Measurements from ENCODE around the gene FKBP5. TPM values are rescaled to one million over a fixed set of nuclear protein-coding genes. Genes with fewer than 3 reads are reported as not detected.

The FKBP5 gene
- total and polyA plus RNA-seq, 9 of the 15 experiments (the other 6 are each of a cell fraction or from before 2014, with no cell fraction given) = 32.7 to 151 (median 75.0) TPM

- no peak for TF ChIP-seq ID3 (CRISPR knock-in tag; IDR thresholded peaks at IDR 0.05)
- no peak for TF ChIP-seq ID3 (tag; IDR thresholded peaks at IDR 0.05)
- TF ChIP-seq PYGO2 (tag; IDR thresholded peaks at IDR 0.05) = no peak
- no peak for TF ChIP-seq ARID2 (IDR thresholded peaks at IDR 0.05)
- no peak for TF ChIP-seq SRSF3 (IDR thresholded peaks at IDR 0.05; ENCODE audit: insufficient read depth, low read length)
- peak; percentile 100 for TF ChIP-seq JUN (IDR thresholded peaks at IDR 0.05; ENCODE audit: borderline replicate concordance, low read depth, low read length)
- no peak for TF ChIP-seq JUN (CRISPR knock-in tag; IDR thresholded peaks at IDR 0.05; ENCODE audit: borderline replicate concordance)
- no peak for TF ChIP-seq POLR2AphosphoS5 (IDR thresholded peaks at IDR 0.05; ENCODE audit: control insufficient read depth, insufficient read depth, low read depth, low read length)
- TF ChIP-seq CCAR2 (IDR thresholded peaks at IDR 0.05; ENCODE audit: low read depth, low read length) = no peak
- TF ChIP-seq ZBTB1 (CRISPR knock-in tag; IDR thresholded peaks at IDR 0.05; ENCODE audit: borderline replicate concordance, low read depth) = no peak
- TF ChIP-seq ZNF347 (CRISPR knock-in tag; IDR thresholded peaks at IDR 0.05; ENCODE audit: low read depth) = no peak
- TF ChIP-seq CTBP1 (IDR thresholded peaks at IDR 0.05; ENCODE audit: borderline replicate concordance) = no peak
- TF ChIP-seq TARDBP (IDR thresholded peaks at IDR 0.05) = no peak
- no peak for TF ChIP-seq USF2 (CRISPR knock-in tag; IDR thresholded peaks at IDR 0.05)
- TF ChIP-seq, protein P1, sequence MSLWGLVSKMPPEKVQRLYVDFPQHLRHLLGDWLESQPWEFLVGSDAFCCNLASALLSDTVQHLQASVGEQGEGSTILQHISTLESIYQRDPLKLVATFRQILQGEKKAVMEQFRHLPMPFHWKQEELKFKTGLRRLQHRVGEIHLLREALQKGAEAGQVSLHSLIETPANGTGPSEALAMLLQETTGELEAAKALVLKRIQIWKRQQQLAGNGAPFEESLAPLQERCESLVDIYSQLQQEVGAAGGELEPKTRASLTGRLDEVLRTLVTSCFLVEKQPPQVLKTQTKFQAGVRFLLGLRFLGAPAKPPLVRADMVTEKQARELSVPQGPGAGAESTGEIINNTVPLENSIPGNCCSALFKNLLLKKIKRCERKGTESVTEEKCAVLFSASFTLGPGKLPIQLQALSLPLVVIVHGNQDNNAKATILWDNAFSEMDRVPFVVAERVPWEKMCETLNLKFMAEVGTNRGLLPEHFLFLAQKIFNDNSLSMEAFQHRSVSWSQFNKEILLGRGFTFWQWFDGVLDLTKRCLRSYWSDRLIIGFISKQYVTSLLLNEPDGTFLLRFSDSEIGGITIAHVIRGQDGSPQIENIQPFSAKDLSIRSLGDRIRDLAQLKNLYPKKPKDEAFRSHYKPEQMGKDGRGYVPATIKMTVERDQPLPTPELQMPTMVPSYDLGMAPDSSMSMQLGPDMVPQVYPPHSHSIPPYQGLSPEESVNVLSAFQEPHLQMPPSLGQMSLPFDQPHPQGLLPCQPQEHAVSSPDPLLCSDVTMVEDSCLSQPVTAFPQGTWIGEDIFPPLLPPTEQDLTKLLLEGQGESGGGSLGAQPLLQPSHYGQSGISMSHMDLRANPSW (CRISPR knock-in tag; IDR thresholded peaks at IDR 0.05) = no peak
- TF ChIP-seq ZKSCAN3 (CRISPR knock-in tag; IDR thresholded peaks at IDR 0.05) = no peak
- peak; percentile 72 for TF ChIP-seq ZNF316 (IDR thresholded peaks at IDR 0.05)
- TF ChIP-seq NFE2 (IDR thresholded peaks at IDR 0.05; ENCODE audit: low read depth) = peak; percentile 84
- no peak for TF ChIP-seq GATAD2A (IDR thresholded peaks at IDR 0.05)
- peak; percentile 99 for TF ChIP-seq FOSL1 (tag; conservative IDR thresholded peaks at IDR 0.05)
- TF ChIP-seq ZBTB9 (CRISPR knock-in tag; IDR thresholded peaks at IDR 0.05) = no peak
- TF ChIP-seq BRD4 (IDR thresholded peaks at IDR 0.05) = no peak
- peak; percentile 68 for TF ChIP-seq C11orf30 (IDR thresholded peaks at IDR 0.05; ENCODE audit: low read depth)
- TF ChIP-seq USF1 (CRISPR knock-in tag; IDR thresholded peaks at IDR 0.05) = no peak
- no peak for TF ChIP-seq PCBP2 (IDR thresholded peaks at IDR 0.05; ENCODE audit: low read depth, low read length, poor library complexity, severe bottlenecking)
Observed at GRCh38 chr6:35694462-35694861, 5.7 kb upstream of the FKBP5 start (continued).
